Astrocyte (in vitro differentiated cells and primary cell): Measurements from ENCODE around the gene GPHN.

Experiments
- EZH2 ChIP-seq: IDR thresholded peaks from 2 replicates; pipeline ENCODE4 v1.6.1; 2012; ENCODE audit warnings: mild to moderate bottlenecking, low read length, inconsistent platforms; ENCODE audit not compliant: insufficient read depth
- TF ChIP-seq, protein P1 (sequence below): IDR thresholded peaks from 2 replicates; pipeline ENCODE4 v1.5.1; 2011; ENCODE audit warnings: low read depth, mild to moderate bottlenecking, inconsistent platforms, low read length, moderate library complexity; ENCODE audit not compliant: insufficient read depth

DNA sequence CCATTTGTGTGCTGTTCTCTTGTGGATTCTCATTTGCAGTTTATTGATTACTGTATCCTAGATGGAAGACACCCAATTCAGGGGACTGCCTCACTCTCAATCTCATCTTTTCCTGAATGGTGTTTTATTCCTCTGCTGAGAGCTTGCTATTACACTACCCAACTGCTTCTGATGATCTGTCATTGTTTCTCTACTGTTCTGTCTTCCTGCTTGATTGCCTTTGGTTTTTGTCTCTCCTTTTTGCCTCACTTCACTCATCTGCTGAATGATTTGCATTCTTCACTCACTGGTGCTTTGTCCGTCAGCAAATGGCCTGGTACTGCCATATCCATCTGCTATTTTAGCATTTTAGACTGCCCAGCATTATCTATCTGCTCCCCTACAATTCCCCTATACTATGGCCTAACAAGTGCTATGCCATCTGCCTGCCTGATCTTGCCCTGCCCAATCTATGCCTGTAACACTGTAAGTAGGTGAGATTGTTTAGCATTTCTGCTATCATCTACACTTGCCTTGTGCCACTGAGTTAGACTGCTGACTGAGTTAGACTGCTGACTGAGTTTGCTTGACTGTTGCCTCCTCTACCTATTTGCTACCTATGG, 335.1 kb downstream of the GPHN start:
- TF ChIP-seq, protein P1, sequence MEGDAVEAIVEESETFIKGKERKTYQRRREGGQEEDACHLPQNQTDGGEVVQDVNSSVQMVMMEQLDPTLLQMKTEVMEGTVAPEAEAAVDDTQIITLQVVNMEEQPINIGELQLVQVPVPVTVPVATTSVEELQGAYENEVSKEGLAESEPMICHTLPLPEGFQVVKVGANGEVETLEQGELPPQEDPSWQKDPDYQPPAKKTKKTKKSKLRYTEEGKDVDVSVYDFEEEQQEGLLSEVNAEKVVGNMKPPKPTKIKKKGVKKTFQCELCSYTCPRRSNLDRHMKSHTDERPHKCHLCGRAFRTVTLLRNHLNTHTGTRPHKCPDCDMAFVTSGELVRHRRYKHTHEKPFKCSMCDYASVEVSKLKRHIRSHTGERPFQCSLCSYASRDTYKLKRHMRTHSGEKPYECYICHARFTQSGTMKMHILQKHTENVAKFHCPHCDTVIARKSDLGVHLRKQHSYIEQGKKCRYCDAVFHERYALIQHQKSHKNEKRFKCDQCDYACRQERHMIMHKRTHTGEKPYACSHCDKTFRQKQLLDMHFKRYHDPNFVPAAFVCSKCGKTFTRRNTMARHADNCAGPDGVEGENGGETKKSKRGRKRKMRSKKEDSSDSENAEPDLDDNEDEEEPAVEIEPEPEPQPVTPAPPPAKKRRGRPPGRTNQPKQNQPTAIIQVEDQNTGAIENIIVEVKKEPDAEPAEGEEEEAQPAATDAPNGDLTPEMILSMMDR: no peak
- no peak for TF ChIP-seq EZH2
